CD14-positive monocyte (primary cell): ENCODE measurements around the gene ZNF771. TPM values are rescaled to one million over a fixed set of nuclear protein-coding genes. Genes with fewer than 3 reads are reported as not detected.
A peak's percentile ranks its signal among the peaks of the same experiment; 100 is the strongest.

ENCODE experiments used
- DNase-seq, 3 donors: peaks; one replicate each; pipeline ENCODE4 v3.0.0-alpha.2; 2011 to 2022
- H2AFZ ChIP-seq: 2 replicates; pipeline ENCODE4 v1.6.0; 2012; ENCODE audit warnings: mild to moderate bottlenecking, low read depth, low read length, inconsistent platforms; ENCODE audit not compliant: insufficient read depth, poor library complexity, severe bottlenecking
- H3K27ac ChIP-seq, 2 donors: 1 replicate in 1 of 2; 2 replicates in 1 of 2; pipeline ENCODE4 v1.5.1; 2012 to 2013; ENCODE audit warnings: low read length in 2 of 2, control low read depth in 1 of 2, inconsistent platforms in 1 of 2, low read depth in 1 of 2, mild to moderate bottlenecking in 1 of 2
- H3K27me3 ChIP-seq, 2 donors: one replicate each; pipeline versions ENCODE4 v1.6.0 to v1.6.1; 2011 to 2013; ENCODE audit warnings: low read length in 2 of 2; ENCODE audit not compliant: control insufficient read depth in 2 of 2, insufficient read depth in 2 of 2
- H3K36me3 ChIP-seq, 2 donors: replicated peaks in 1 of 2; 1 replicate in 1 of 2; 2 replicates in 1 of 2; pipeline versions ENCODE4 v1.5.1 to v1.6.1; 2012 to 2013; ENCODE audit warnings: low read length in 2 of 2, control low read depth in 1 of 2, inconsistent platforms in 1 of 2, mild to moderate bottlenecking in 1 of 2; ENCODE audit not compliant: insufficient read depth in 2 of 2, control insufficient read depth in 1 of 2
- H3K4me1 ChIP-seq, 2 donors: 1 replicate in 1 of 2; 2 replicates in 1 of 2; pipeline versions ENCODE4 v1.5.1 to v1.6.1; 2012 to 2013; ENCODE audit warnings: low read length in 2 of 2, control low read depth in 1 of 2, inconsistent platforms in 1 of 2, mild to moderate bottlenecking in 1 of 2, moderate library complexity in 1 of 2; ENCODE audit not compliant: insufficient read depth in 2 of 2, control insufficient read depth in 1 of 2
- H3K4me2 ChIP-seq: replicated peaks from 2 replicates; pipeline ENCODE3; 2012; ENCODE audit warnings: low read length, moderate library complexity, mild to moderate bottlenecking; ENCODE audit not compliant: poor library complexity, severe bottlenecking; ENCODE audit errors: extremely low read depth
- H3K4me3 ChIP-seq, 3 experiments: fragments of 200-600 bp in 1 of 3; sonication (generic) in 1 of 3; replicated peaks in 1 of 3; 1 replicate in 2 of 3; 2 replicates in 1 of 3; pipeline ENCODE4 v1.5.1; 2011 to 2013; ENCODE audit warnings: low read length in 3 of 3, mild to moderate bottlenecking in 3 of 3, control low read depth in 2 of 3, low read depth in 2 of 3, inconsistent platforms in 1 of 3, moderate library complexity in 1 of 3
- H3K79me2 ChIP-seq: 2 replicates; pipeline ENCODE4 v1.6.0; 2012; ENCODE audit warnings: mild to moderate bottlenecking, control low read depth, inconsistent platforms, low read length, moderate library complexity; ENCODE audit not compliant: insufficient read depth
- H3K9ac ChIP-seq: 2 replicates; pipeline ENCODE4 v1.6.0; 2017; ENCODE audit warnings: low read length, mild to moderate bottlenecking; ENCODE audit not compliant: insufficient read depth, poor library complexity, severe bottlenecking
- H3K9me3 ChIP-seq, 2 donors: replicated peaks in 1 of 2; 1 replicate in 1 of 2; 2 replicates in 1 of 2; pipeline versions ENCODE4 v1.5.1 to v1.6.1; 2012 to 2013; ENCODE audit warnings: low read length in 2 of 2, control low read depth in 1 of 2; ENCODE audit not compliant: control insufficient read depth in 1 of 2, insufficient read depth in 1 of 2
- H4K20me1 ChIP-seq: 2 replicates; pipeline ENCODE4 v1.6.0; 2012; ENCODE audit warnings: mild to moderate bottlenecking, low read length, control low read depth, moderate library complexity; ENCODE audit not compliant: insufficient read depth
- H3K27ac Mint-ChIP-seq, 7 donors: one replicate each; pipeline ENCODE4 v1.8.0; 2020; ENCODE audit warnings: mild to moderate bottlenecking in 7 of 7, mixed read lengths in 7 of 7, moderate library complexity in 6 of 7, inconsistent platforms in 2 of 7
- H3K27me3 Mint-ChIP-seq, 3 donors: one replicate each; pipeline ENCODE4 v1.8.0; 2021 to 2022; ENCODE audit warnings: low read depth in 3 of 3, mild to moderate bottlenecking in 3 of 3, mixed read lengths in 3 of 3, moderate library complexity in 3 of 3, inconsistent platforms in 1 of 3
- H3K36me3 Mint-ChIP-seq, 2 donors: one replicate each; pipeline ENCODE4 v1.8.0; 2020; ENCODE audit warnings: mixed read lengths in 2 of 2, inconsistent platforms in 1 of 2, mild to moderate bottlenecking in 1 of 2
- H3K4me1 Mint-ChIP-seq: one replicate; pipeline ENCODE4 v1.8.0; 2020; ENCODE audit warnings: mild to moderate bottlenecking, mixed read lengths
- H3K4me3 Mint-ChIP-seq, 2 donors: one replicate each; pipeline ENCODE4 v1.8.0; 2020; ENCODE audit warnings: mild to moderate bottlenecking in 2 of 2, mixed read lengths in 2 of 2, moderate library complexity in 1 of 2
- H3K9me3 Mint-ChIP-seq, 7 donors: one replicate each; pipeline ENCODE4 v1.8.0; 2020 to 2022; ENCODE audit warnings: mixed read lengths in 7 of 7, mild to moderate bottlenecking in 6 of 7, moderate library complexity in 6 of 7, inconsistent platforms in 2 of 7
- WGBS: methylation state at CpG from one replicate; pipeline ENCODE4 v1.1.5; 2013; ENCODE audit warnings: missing lambda C conversion rate; ENCODE audit not compliant: insufficient coverage; 5-methylcytosine and 5-hydroxymethylcytosine counted together
- intact Hi-C, 2 donors: fragments of 100-400 bp; cut with micrococcal nuclease; formaldehyde crosslinking; loops; one replicate each; pipeline versions ENCODE4 v1.15.0 to v1.15.1; 2023
- polyA plus RNA-seq, 3 donors: library from polyadenylated mRNA; depleted of rRNA in 1 of 3; unstranded in 2 of 3; stranded (reverse) in 1 of 3; fragments of 300-500 nt in 2 of 3; fragments of >200 nt in 1 of 3; fragmentation: Illumina TruSeq in 2 of 3; gene quantifications; 1 replicate in 2 of 3; 2 replicates in 1 of 3; pipeline ENCODE4 v1.2.3, GENCODE V29; 2012 to 2021
- TF ChIP-seq, protein P1 (sequence below): fragments of 200-600 bp; IDR thresholded peaks from one replicate; pipeline ENCODE4 v1.8.0; 2022; ENCODE audit warnings: antibody characterized with exemption, mild to moderate bottlenecking

Gene ZNF771
- polyA plus RNA-seq, 3 donors: 0.39 to 0.68 (median 0.51) TPM

DNA sequence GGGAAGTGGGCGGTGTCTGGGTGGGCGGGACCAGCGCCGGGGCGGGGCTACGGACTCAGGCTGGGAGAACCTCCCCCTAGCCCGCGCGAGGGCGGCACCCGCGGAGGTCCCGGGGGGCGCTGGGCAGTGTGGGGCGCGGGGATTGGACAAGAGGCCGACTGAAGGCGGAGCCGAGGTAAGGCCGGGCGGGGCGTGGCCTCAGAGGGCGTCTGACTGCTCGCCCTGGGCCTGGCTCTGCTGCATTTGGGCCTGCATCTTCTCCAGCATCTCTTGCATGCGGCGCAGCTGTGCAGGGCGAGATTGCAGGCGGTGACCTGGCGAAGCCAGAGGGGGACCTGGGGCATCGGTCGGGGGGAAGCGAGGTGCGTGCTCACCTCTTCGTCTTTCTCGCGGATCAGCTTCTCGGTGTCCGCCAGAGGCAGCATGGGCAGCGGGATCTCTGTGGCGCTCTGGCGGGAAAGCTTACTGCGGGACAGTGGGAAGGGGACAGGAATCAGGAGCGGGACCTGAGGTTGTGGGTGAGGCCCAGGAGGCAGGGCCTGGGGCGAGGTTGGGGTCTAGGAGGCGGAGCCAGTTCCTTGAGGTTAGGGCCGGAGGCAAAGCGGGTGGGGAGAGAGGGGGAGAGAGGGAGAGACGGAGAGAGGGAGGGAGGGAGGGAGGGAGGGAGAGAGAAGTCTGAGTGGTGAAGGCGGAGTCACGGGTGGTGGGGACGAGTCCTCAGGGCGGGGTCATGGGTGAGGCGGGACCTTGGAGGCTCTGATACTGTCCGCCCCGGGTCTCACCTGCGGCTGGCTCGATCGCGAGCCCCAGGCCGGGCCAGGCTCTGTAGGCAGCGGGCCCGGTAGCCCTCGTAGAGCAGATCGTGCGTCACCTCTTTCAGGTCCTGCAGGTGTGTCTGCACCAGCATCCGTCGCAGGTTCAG is 28.9 kb upstream of the ZNF771 start:
- peak overlapping the region; percentile 99 to 100 (median 100) for H3K27ac Mint-ChIP-seq
- Histone ChIP-seq H3K9me3 (no peaks in the 10 kb centered on the region), H3K4me1 (peaks cover 30 to 42% of the 10 kb centered on the region in 2 donors), H3K79me2 (peaks cover 7% of the 10 kb centered on the region), H2AFZ (peak overlapping the region; percentile 84), H3K27ac (peak overlapping the region; percentile 100), H3K36me3 (no peaks in the 10 kb centered on the region), H4K20me1 (no peaks in the 10 kb centered on the region), H3K27me3 (peaks cover 0 to 3% of the 10 kb centered on the region in 2 donors), H3K4me2 (peak overlapping the region; percentile 78), H3K4me3 (peak overlapping the region; percentile 64 to 77 (median 74)), H3K9ac (peak overlapping the region; percentile 99)
- no peaks in the 10 kb centered on the region for H3K9me3 Mint-ChIP-seq
- intact Hi-C loops: loop anchor here (1.0 to 10.0 kb wide), 4 partner anchors 8 to 336 kb away; partner anchors contain the start of genes FBRS (in 1 of the 2), PRR14 (in 1 of the 2) and TBC1D10B (in 1 of the 2)
- peak; percentile 96 to 98 (median 97) for DNase-seq
- peaks cover 4 to 9% (median 8%) of the 10 kb centered on the region in 3 donors for H3K27me3 Mint-ChIP-seq
- H3K36me3 Mint-ChIP-seq: no peaks in the 10 kb centered on the region
- H3K4me1 Mint-ChIP-seq: peaks cover 29% of the 10 kb centered on the region
- TF ChIP-seq, protein P1, sequence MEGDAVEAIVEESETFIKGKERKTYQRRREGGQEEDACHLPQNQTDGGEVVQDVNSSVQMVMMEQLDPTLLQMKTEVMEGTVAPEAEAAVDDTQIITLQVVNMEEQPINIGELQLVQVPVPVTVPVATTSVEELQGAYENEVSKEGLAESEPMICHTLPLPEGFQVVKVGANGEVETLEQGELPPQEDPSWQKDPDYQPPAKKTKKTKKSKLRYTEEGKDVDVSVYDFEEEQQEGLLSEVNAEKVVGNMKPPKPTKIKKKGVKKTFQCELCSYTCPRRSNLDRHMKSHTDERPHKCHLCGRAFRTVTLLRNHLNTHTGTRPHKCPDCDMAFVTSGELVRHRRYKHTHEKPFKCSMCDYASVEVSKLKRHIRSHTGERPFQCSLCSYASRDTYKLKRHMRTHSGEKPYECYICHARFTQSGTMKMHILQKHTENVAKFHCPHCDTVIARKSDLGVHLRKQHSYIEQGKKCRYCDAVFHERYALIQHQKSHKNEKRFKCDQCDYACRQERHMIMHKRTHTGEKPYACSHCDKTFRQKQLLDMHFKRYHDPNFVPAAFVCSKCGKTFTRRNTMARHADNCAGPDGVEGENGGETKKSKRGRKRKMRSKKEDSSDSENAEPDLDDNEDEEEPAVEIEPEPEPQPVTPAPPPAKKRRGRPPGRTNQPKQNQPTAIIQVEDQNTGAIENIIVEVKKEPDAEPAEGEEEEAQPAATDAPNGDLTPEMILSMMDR: no peak
- WGBS: under 1% methylated on average over 61 of the region's 67 CpGs
- peak overlapping the region; percentile 91 to 95 for H3K4me3 Mint-ChIP-seq

DNA sequence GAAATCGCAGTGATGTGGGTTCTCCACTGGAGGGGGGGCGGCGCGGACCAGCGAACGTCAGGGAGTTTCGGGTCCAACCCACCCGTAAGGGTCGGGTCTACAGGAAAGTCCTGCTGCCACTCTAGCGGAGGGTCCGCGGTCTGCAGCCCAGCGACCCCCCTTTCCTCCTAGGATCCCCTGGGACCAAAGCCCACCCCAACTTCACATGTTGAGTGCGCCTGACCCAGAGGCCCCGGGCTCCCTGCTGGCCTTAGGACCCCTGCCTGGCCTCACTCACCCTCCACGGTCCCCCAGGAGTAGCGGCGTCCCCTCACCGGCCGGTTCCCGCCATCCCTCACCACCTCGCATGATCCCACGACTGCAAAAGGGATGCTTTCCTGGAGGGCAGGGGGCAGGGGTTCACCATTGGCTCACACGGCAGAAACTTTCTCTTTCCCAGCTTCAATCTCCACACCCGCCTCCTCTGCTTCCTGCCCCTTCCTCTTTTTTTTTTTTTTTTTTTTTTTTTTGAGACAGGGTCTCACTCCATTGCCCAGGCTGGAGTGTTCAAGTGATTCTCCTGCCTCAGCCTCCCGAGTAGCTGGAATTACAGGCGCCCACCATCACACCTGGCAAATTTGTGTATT is 28.1 kb upstream of the ZNF771 start:
- TF ChIP-seq, protein P1: no peak
- peak overlapping the region; percentile 50 to 77 (median 74) for H3K4me3 ChIP-seq
- H3K9me3 ChIP-seq: no peaks in the 10 kb centered on the region
- H3K27ac ChIP-seq: peak overlapping the region; percentile 100
- H3K79me2 ChIP-seq: peaks cover 7% of the 10 kb centered on the region
- no peaks in the 10 kb centered on the region for H3K36me3 ChIP-seq
- Mint-ChIP-seq H3K27me3 (peaks cover 4 to 11% (median 8%) of the 10 kb centered on the region in 3 donors), H3K4me3 (peak overlapping the region; percentile 91 to 95), H3K4me1 (peaks cover 29% of the 10 kb centered on the region), H3K27ac (peak overlapping the region in 5 of 7 donors; percentile 54 to 100 (median 100)), H3K9me3 (no peaks in the 10 kb centered on the region), H3K36me3 (no peaks in the 10 kb centered on the region)
- H3K4me1 ChIP-seq: peaks cover 30 to 42% of the 10 kb centered on the region in 2 donors
- H3K4me2 ChIP-seq: peak overlapping the region; percentile 78
- H2AFZ ChIP-seq: peak overlapping the region; percentile 76
- intact Hi-C loops: loop anchor here (2.0 to 10.0 kb wide), 3 partner anchors 44 to 336 kb away; partner anchors contain the start of genes FBRS (in 1 of the 2) and PRR14 (in 1 of the 2)
- H3K9ac ChIP-seq: peak overlapping the region; percentile 99
- 26% methylated on average over 22 of the region's 27 CpGs for WGBS
- no peaks in the 10 kb centered on the region for H4K20me1 ChIP-seq
- DNase-seq: no peak
- peaks cover 0 to 3% of the 10 kb centered on the region in 2 donors for H3K27me3 ChIP-seq
